HepG2 (cell line): ENCODE results near the gene JAGN1. TPM values are rescaled to one million over a fixed set of nuclear protein-coding genes. Genes with fewer than 3 reads are reported as not detected.

Experiments used
- CENPX ChIP-seq: sonication (generic); formaldehyde crosslinking; IDR thresholded peaks from 2 replicates; pipeline ENCODE4 v1.9.0; 2021; ENCODE audit warnings: mild to moderate bottlenecking, missing genetic modification reagents, moderate library complexity
- DMAP1 ChIP-seq: IDR thresholded peaks from 2 replicates; pipeline ENCODE4 v1.6.1; 2016
- GATA4 ChIP-seq: sonication (generic); IDR thresholded peaks from 2 replicates; pipeline ENCODE4 v1.6.1; 2016; ENCODE audit warnings: antibody characterized with exemption, low read depth, borderline replicate concordance
- MAFK ChIP-seq, 2 experiments: IDR thresholded peaks in 1 of 2; conservative IDR thresholded peaks in 1 of 2; 2 replicates each; pipeline ENCODE4 v1.6.1; 2011; ENCODE audit warnings: improper control_type of control experiment in 2 of 2, low read length in 2 of 2
- MED1 ChIP-seq: sonication (generic); formaldehyde crosslinking; IDR thresholded peaks from 2 replicates; pipeline ENCODE4 v1.4.0; 2020; ENCODE audit warnings: missing genetic modification reagents
- MXI1 ChIP-seq: IDR thresholded peaks from 3 replicates; pipeline ENCODE4 v1.6.1; 2012; ENCODE audit warnings: low read depth, low read length, inconsistent platforms, borderline replicate concordance
- NFKB2 ChIP-seq: sonication (generic); formaldehyde crosslinking; IDR thresholded peaks from 2 replicates; pipeline ENCODE4 v1.4.0; 2020; ENCODE audit warnings: missing genetic modification reagents, borderline replicate concordance
- PAX8 ChIP-seq: sonication (generic); formaldehyde crosslinking; IDR thresholded peaks from 2 replicates; pipeline ENCODE4 v1.8.0; 2022; ENCODE audit warnings: mild to moderate bottlenecking, missing genetic modification reagents, borderline replicate concordance
- SIN3B ChIP-seq: fragments of 150-350 bp; IDR thresholded peaks from 2 replicates; pipeline ENCODE4 v1.6.1; 2014; ENCODE audit warnings: low read length
- SNAI1 ChIP-seq: sonication (generic); formaldehyde crosslinking; IDR thresholded peaks from 2 replicates; pipeline ENCODE4 v1.5.0; 2020; ENCODE audit warnings: mild to moderate bottlenecking, missing genetic modification reagents, borderline replicate concordance
- SPEN ChIP-seq: sonication (generic); formaldehyde crosslinking; IDR thresholded peaks from 2 replicates; pipeline ENCODE4 v1.5.1; 2020; ENCODE audit warnings: low read depth, mild to moderate bottlenecking, missing genetic modification reagents
- SRF ChIP-seq: IDR thresholded peaks from 2 replicates; pipeline ENCODE4 v1.6.1; 2011; ENCODE audit warnings: mild to moderate bottlenecking, low read depth, low read length, moderate library complexity
- TCF7 ChIP-seq: sonication (generic); IDR thresholded peaks from 2 replicates; pipeline ENCODE4 v1.6.1; 2016; ENCODE audit warnings: antibody characterized with exemption, low read depth
- THAP8 ChIP-seq: sonication (generic); formaldehyde crosslinking; IDR thresholded peaks from 2 replicates; pipeline ENCODE4 v1.5.1; 2020; ENCODE audit warnings: missing genetic modification reagents, mild to moderate bottlenecking, borderline replicate concordance
- ZNF138 ChIP-seq: sonication (generic); formaldehyde crosslinking; IDR thresholded peaks from 2 replicates; pipeline ENCODE4 v1.5.0; 2020; ENCODE audit warnings: mild to moderate bottlenecking, low read depth, missing genetic modification reagents
- ZNF263 ChIP-seq: sonication (generic); formaldehyde crosslinking; IDR thresholded peaks from 2 replicates; pipeline ENCODE4 v1.4.0; 2020; ENCODE audit warnings: missing genetic modification reagents
- ZNF326 ChIP-seq: sonication (generic); formaldehyde crosslinking; IDR thresholded peaks from 2 replicates; pipeline ENCODE4 v1.4.0; 2020; ENCODE audit warnings: missing genetic modification reagents, borderline replicate concordance
- ZNF329 ChIP-seq: sonication (generic); formaldehyde crosslinking; IDR thresholded peaks from 2 replicates; pipeline ENCODE4 v1.9.0; 2021; ENCODE audit warnings: low read depth, mild to moderate bottlenecking, missing genetic modification reagents
- ZNF350 ChIP-seq: sonication (generic); formaldehyde crosslinking; IDR thresholded peaks from 2 replicates; pipeline ENCODE4 v1.4.0; 2020; ENCODE audit warnings: mild to moderate bottlenecking, low read depth, missing genetic modification reagents, borderline replicate concordance
- ZNF557 ChIP-seq: sonication (generic); formaldehyde crosslinking; IDR thresholded peaks from 2 replicates; pipeline ENCODE4 v1.4.0; 2020; ENCODE audit warnings: missing genetic modification reagents
- ZNF782 ChIP-seq: sonication (generic); formaldehyde crosslinking; IDR thresholded peaks from 2 replicates; pipeline ENCODE4 v1.4.0; 2020; ENCODE audit warnings: missing genetic modification reagents, mild to moderate bottlenecking, borderline replicate concordance
- ZNF816 ChIP-seq: sonication (generic); formaldehyde crosslinking; IDR thresholded peaks from 2 replicates; pipeline ENCODE4 v1.8.0; 2022; ENCODE audit warnings: missing genetic modification reagents, mild to moderate bottlenecking, borderline replicate concordance
- ZNF891 ChIP-seq: sonication (generic); formaldehyde crosslinking; IDR thresholded peaks from 2 replicates; pipeline ENCODE4 v1.5.0; 2020; ENCODE audit warnings: mild to moderate bottlenecking, missing genetic modification reagents
- polyA plus RNA-seq, 8 experiments: library from polyadenylated mRNA; depleted of rRNA in 3 of 8; stranded (reverse) in 7 of 8; unstranded in 1 of 8; fragments of >200 nt; fragmentation: Illumina TruSeq in 4 of 8; extraction: Trizol in 4 of 8; gene quantifications; 2 replicates each; pipeline versions ENCODE4 v1.2.1 to v1.2.3, GENCODE V29; 2011 to 2016; ENCODE audit warnings: low read depth in 4 of 8, missing spikeins in 1 of 8, mixed read lengths in 1 of 8; ENCODE audit not compliant: insufficient read depth in 1 of 8
- total RNA-seq, 5 experiments: library from RNA; depleted of rRNA; stranded (reverse); fragments of >200 nt; fragmentation: Illumina TruSeq; extraction: Trizol; gene quantifications; 2 replicates each; pipeline ENCODE4 v1.2.3, GENCODE V29; 2016; ENCODE audit warnings: low read depth in 1 of 5
- TF ChIP-seq, protein P1 (sequence below): sonication (generic); formaldehyde crosslinking; IDR thresholded peaks from 2 replicates; pipeline ENCODE4 v1.4.0; 2020; ENCODE audit warnings: missing genetic modification reagents
- TF ChIP-seq, protein P2 (sequence below): IDR thresholded peaks from 2 replicates; pipeline ENCODE4 v1.6.1; 2016; ENCODE audit warnings: missing compliant biosample characterization, missing genetic modification reagents, borderline replicate concordance
- TF ChIP-seq, protein P3 (sequence below): sonication (generic); formaldehyde crosslinking; IDR thresholded peaks from 2 replicates; pipeline ENCODE4 v1.4.0; 2020; ENCODE audit warnings: missing genetic modification reagents, mild to moderate bottlenecking, borderline replicate concordance

JAGN1 gene
- total and polyA plus RNA-seq, 2 of the 13 experiments (the other 11 are each of a cell fraction or from before 2014, with no cell fraction given), result 49.9 to 50.9 TPM

DNA sequence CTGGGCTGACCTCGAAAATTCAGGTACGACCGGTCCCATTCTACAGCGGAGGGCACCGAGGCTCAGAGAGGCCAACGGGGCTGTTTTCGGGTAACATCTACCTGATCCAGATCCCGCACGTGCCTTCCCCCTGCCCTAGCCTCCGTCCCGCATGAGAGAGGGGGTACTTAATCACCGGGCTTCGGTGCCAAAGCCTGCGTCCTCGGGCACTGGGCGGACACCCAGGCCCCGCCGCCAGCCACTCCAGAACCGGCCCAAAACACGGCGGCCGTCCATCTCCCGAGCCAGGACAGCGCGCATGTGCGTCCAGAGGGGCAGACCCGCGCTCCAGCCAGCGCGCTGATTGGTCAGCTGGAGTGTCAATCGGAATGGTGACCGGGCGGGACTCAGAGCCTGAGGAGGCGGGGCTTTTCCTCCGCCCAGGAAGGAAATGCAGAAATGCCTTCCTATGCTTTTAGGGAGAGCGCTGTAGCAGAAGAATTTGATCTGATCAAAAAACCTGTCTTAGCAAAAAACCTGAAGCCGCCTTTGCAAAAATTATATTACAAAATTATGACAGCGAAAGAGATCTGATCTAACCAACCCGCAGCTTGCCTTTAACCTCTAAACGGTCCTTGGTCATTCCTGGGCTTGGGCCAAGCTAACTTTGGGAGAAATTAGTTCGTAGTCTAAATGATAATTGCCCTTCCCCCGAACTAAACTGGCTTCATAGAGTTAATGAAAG is 46.5 kb upstream of the JAGN1 start, which contains the start of gene RPUSD3 (continued):
- TF ChIP-seq, protein P1, sequence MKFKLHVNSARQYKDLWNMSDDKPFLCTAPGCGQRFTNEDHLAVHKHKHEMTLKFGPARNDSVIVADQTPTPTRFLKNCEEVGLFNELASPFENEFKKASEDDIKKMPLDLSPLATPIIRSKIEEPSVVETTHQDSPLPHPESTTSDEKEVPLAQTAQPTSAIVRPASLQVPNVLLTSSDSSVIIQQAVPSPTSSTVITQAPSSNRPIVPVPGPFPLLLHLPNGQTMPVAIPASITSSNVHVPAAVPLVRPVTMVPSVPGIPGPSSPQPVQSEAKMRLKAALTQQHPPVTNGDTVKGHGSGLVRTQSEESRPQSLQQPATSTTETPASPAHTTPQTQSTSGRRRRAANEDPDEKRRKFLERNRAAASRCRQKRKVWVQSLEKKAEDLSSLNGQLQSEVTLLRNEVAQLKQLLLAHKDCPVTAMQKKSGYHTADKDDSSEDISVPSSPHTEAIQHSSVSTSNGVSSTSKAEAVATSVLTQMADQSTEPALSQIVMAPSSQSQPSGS (CRISPR knock-in tag), result no peak
- no peak for TF ChIP-seq ZNF329
- TF ChIP-seq ZNF350 (CRISPR knock-in tag), result peak; percentile 53; the same call in 1 of the 2 replicates
- TF ChIP-seq ZNF891 (CRISPR knock-in tag), result peak; percentile 70
- TF ChIP-seq, protein P2, sequence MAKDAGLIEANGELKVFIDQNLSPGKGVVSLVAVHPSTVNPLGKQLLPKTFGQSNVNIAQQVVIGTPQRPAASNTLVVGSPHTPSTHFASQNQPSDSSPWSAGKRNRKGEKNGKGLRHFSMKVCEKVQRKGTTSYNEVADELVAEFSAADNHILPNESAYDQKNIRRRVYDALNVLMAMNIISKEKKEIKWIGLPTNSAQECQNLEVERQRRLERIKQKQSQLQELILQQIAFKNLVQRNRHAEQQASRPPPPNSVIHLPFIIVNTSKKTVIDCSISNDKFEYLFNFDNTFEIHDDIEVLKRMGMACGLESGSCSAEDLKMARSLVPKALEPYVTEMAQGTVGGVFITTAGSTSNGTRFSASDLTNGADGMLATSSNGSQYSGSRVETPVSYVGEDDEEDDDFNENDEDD, result peak; percentile 59; the same call in 1 of the 2 replicates
- no peak for TF ChIP-seq ZNF557 (CRISPR knock-in tag)
- peak; percentile 69; the same call in 1 of the 2 replicates for TF ChIP-seq ZNF138 (CRISPR knock-in tag)
- 0 out of 2 replicates have a peak, but pooled peaks have one; percentile 8 for TF ChIP-seq SRF
- TF ChIP-seq GATA4, result peak; percentile 62
- TF ChIP-seq, protein P3, sequence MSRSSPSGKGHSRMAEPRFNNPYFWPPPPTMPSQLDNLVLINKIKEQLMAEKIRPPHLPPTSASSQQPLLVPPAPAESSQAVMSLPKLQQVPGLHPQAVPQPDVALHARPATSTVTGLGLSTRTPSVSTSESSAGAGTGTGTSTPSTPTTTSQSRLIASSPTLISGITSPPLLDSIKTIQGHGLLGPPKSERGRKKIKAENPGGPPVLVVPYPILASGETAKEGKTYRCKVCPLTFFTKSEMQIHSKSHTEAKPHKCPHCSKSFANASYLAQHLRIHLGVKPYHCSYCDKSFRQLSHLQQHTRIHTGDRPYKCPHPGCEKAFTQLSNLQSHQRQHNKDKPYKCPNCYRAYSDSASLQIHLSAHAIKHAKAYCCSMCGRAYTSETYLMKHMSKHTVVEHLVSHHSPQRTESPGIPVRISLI, result no peak
- peak; percentile 74 for TF ChIP-seq DMAP1 (CRISPR knock-in tag)
- no peak for TF ChIP-seq MAFK (conservative IDR thresholded peaks at IDR 0.05 in 1 of 2, IDR thresholded peaks at IDR 0.05 in 1 of 2; ENCODE audit: low read length in 2 of 2)
- peak; percentile 59; the same call in 1 of the 3 replicates for TF ChIP-seq MXI1
- peak; percentile 47; the same call in 1 of the 2 replicates for TF ChIP-seq MED1 (CRISPR knock-in tag)
- TF ChIP-seq SNAI1 (CRISPR knock-in tag), result peak; percentile 90
- no peak for TF ChIP-seq THAP8
- no peak for TF ChIP-seq ZNF326 (CRISPR knock-in tag)
- no peak for TF ChIP-seq NFKB2 (CRISPR knock-in tag)
- TF ChIP-seq SPEN (CRISPR knock-in tag), result no peak; the same call in 1 of the 2 replicates
- no peak for TF ChIP-seq TCF7
- no peak for TF ChIP-seq CENPX (CRISPR knock-in tag)
- TF ChIP-seq ZNF782 (CRISPR knock-in tag), result peak; percentile 70; the same call in 1 of the 2 replicates
- TF ChIP-seq ZNF816 (CRISPR knock-in tag), result no peak
- 0 out of 2 replicates have a peak, but pooled peaks have one; percentile 60 for TF ChIP-seq PAX8
- no peak for TF ChIP-seq ZNF263 (CRISPR knock-in tag)
- no peak for TF ChIP-seq SIN3B
